Prostate gland (tissue), 2 donors: Measurements from ENCODE around the gene ETV4. TPM values are rescaled to one million over a fixed set of nuclear protein-coding genes. Genes with fewer than 3 reads are reported as not detected.
A peak's percentile ranks its signal among the peaks of the same experiment; 100 is the strongest.

Experiments used
- DNase-seq: peaks from one replicate; pipeline ENCODE4 v3.0.0-alpha.2; 2019; ENCODE audit warnings: low spot score
- H3K27ac ChIP-seq, 2 donors: fragments of 200-600 bp; sonication (generic); 2 replicates each; pipeline ENCODE4 v1.5.1; 2017 to 2019
- H3K27me3 ChIP-seq: fragments of 200-600 bp; sonication (generic); replicated peaks from 2 replicates; pipeline ENCODE4 v1.5.1; 2019; ENCODE audit not compliant: insufficient read depth
- H3K36me3 ChIP-seq, 2 donors: fragments of 200-600 bp; sonication (generic); 1 replicate in 1 of 2; 2 replicates in 1 of 2; pipeline versions ENCODE4 v1.5.1 to v1.8.1; 2017 to 2019
- H3K4me1 ChIP-seq: fragments of 200-600 bp; sonication (generic); replicated peaks from 2 replicates; pipeline ENCODE4 v1.5.1; 2019
- H3K4me3 ChIP-seq, 2 donors: fragments of 200-600 bp; sonication (generic); 2 replicates each; pipeline ENCODE4 v1.5.1; 2017 to 2019
- H3K9me3 ChIP-seq: fragments of 200-600 bp; sonication (generic); 2 replicates; pipeline ENCODE4 v1.5.1; 2017
- POLR2A ChIP-seq: fragments of 450-650 bp; IDR thresholded peaks from one replicate; pipeline ENCODE4 v1.6.1; 2016; ENCODE audit warnings: antibody characterized with exemption, mild to moderate bottlenecking
- POLR2AphosphoS5 ChIP-seq: sonication (generic); formaldehyde crosslinking; IDR thresholded peaks from one replicate; pipeline ENCODE4 v1.6.1; 2017; ENCODE audit warnings: antibody characterized with exemption
- WGBS: methylation state at CpG from one replicate; pipeline ENCODE4 v1.1.5; 2018; 5-methylcytosine and 5-hydroxymethylcytosine counted together
- intact Hi-C: fragments of 100-400 bp; cut with DNase I; formaldehyde crosslinking; loops from one replicate; pipeline ENCODE4 v1.14.2; 2022
- total RNA-seq, 2 donors: library from RNA; depleted of rRNA; stranded (reverse); fragments of >200 nt; gene quantifications; one replicate each; pipeline ENCODE4 v1.1.0, GENCODE V29; 2016
- TF ChIP-seq, protein P1 (sequence below), 4 experiments: fragments of 200-600 bp in 2 of 4; fragments of 450-650 bp in 2 of 4; sonication (generic) in 2 of 4; IDR thresholded peaks; 1 replicate in 3 of 4; 2 replicates in 1 of 4; pipeline ENCODE4 v1.5.1; 2016 to 2019; ENCODE audit warnings: antibody characterized with exemption in 4 of 4, mild to moderate bottlenecking in 2 of 4, moderate library complexity in 2 of 4

Gene ETV4
- total RNA-seq, 2 donors from 2014 or later: 2.9 to 4.0 TPM

DNA sequence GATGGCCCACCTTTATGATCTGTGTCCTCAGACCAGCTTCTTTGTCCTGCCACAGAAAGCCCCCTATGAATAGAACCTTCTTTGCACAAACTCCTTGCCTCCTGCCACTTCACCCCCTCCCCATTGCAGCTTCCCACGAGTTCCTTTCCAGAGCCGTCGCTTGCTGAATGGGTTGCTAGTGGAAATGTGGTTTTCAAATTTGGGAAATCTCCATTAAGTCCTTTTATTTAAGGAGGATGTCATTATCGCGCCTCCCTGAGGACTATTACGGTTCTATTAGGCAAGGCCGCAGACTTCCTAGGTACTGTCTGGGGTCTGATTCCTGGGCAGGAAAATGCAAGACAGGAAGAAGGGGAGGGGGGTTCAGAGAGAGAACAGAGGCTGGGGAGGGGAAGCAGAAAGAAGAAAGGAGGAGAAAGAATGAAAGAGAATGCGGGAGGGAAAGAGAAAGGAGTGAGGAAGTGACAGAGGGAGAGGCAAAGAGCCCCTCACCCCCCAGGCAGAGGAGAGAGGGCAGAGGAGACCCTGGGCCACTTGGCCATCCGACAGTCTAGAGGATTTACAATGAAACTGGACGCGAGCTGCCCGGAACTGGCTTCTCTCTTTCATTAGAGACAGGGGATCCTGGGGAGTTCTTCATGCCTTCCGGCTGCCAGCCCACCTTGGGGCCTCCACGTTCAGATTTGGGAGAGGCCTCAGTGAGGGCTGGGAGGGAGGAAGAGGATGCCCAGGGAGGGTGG is 31.7 kb upstream of the ETV4 start:
- H3K27ac ChIP-seq: no peak overlapping the region
- TF ChIP-seq, protein P1, sequence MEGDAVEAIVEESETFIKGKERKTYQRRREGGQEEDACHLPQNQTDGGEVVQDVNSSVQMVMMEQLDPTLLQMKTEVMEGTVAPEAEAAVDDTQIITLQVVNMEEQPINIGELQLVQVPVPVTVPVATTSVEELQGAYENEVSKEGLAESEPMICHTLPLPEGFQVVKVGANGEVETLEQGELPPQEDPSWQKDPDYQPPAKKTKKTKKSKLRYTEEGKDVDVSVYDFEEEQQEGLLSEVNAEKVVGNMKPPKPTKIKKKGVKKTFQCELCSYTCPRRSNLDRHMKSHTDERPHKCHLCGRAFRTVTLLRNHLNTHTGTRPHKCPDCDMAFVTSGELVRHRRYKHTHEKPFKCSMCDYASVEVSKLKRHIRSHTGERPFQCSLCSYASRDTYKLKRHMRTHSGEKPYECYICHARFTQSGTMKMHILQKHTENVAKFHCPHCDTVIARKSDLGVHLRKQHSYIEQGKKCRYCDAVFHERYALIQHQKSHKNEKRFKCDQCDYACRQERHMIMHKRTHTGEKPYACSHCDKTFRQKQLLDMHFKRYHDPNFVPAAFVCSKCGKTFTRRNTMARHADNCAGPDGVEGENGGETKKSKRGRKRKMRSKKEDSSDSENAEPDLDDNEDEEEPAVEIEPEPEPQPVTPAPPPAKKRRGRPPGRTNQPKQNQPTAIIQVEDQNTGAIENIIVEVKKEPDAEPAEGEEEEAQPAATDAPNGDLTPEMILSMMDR (IDR thresholded peaks at IDR 0.05): no peak
- no peak for TF ChIP-seq POLR2AphosphoS5
- no peak for TF ChIP-seq POLR2A
- WGBS: 86% methylated on average over 14 of the region's 14 CpGs
- no peaks in the 10 kb centered on the region for H3K9me3 ChIP-seq
- no peak overlapping the region for H3K4me3 ChIP-seq
- no peaks in the 10 kb centered on the region for H3K4me1 ChIP-seq
- DNase-seq: no peak
- no peaks in the 10 kb centered on the region for H3K27me3 ChIP-seq
- intact Hi-C loops: loop anchor here (10.0 kb wide), 1 partner anchor 177 kb away; the partner anchor contains the start of gene SOST
- H3K36me3 ChIP-seq: no peaks in the 10 kb centered on the region

DNA sequence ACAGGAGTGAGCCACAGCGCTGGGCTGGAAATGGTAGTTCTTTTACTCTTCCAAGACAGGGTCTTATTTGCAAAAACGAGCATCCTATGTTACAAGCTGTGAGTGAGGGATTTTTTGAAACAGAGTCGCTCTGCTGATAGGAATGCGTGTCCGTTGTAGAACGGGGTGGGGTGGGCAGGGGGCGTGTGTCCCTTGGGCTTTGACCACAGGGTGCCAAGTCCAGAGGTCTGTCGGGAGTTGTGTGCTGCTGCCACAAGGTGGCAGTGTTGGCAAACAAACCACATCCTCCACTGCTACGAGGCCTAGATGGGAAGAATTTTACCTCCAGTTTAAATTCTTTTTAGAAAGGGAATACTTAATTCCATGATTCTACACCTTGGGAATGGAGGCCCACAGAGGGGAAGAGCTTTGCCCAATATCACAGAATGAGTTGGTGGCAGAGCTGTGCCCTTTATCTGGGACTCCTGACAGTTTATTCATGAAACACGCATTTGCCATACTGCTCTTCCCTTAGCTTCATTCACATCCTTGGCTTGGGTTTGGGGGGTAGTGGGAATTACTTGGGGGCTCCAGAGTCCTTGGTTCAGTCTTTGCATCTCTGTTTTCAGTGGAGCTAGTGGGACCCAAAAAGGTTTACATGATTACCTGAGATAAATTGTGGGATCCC is 30.6 kb upstream of the ETV4 start:
- WGBS: 18% methylated on average over 10 of the region's 10 CpGs
- TF ChIP-seq POLR2A: no peak
- TF ChIP-seq, protein P1 (IDR thresholded peaks at IDR 0.05): peak; percentile 91 to 97 (median 94)
- Histone ChIP-seq H3K4me1 (no peaks in the 10 kb centered on the region), H3K27me3 (no peaks in the 10 kb centered on the region), H3K4me3 (no peak overlapping the region), H3K9me3 (no peaks in the 10 kb centered on the region), H3K27ac (no peak overlapping the region), H3K36me3 (no peaks in the 10 kb centered on the region)
- DNase-seq: peak; percentile 46
- intact Hi-C loops: loop anchor here (10.0 kb wide), 1 partner anchor 178 kb away; the partner anchor contains the start of gene SOST

DNA sequence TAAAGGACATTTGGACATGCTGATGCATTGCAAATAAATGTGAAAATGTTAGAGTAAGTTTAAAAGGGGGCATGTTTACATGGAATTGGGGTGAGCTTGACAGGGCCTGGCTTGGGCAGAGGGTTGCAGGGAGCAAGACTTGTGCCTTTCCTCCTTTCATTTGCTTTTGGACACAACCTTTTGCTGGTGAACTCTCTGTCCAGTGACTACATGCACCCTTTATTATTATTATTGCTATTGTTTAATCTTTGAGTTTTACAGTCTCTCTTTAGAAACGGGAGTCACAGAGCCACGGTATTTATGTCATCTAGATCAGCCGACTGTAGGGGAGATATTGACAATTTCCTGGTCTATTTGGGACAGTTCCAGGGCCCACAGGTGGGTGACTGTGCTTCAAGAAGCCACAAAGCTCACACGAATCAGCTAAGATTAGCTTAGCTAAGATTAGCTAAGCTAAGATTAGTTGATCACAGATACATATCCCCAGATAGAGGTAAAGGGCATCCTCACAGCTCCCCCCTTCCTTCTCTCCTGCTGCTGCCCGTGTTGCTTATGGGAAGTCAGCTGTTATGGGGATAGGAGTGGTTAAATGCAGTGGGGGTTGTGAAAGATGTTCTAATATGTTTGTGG is 28.9 kb upstream of the ETV4 start:
- H3K36me3 ChIP-seq: no peaks in the 10 kb centered on the region
- DNase-seq: no peak
- H3K27me3 ChIP-seq: no peaks in the 10 kb centered on the region
- no peak overlapping the region for H3K27ac ChIP-seq
- TF ChIP-seq POLR2AphosphoS5: no peak
- TF ChIP-seq, protein P1 (IDR thresholded peaks at IDR 0.05): no peak
- H3K9me3 ChIP-seq: no peaks in the 10 kb centered on the region
- intact Hi-C loops: loop anchor here (10.0 kb wide), 1 partner anchor 180 kb away; the partner anchor contains the start of gene SOST
- H3K4me3 ChIP-seq: no peak overlapping the region
- WGBS: 57% methylated on average over 5 of the region's 5 CpGs
- H3K4me1 ChIP-seq: no peaks in the 10 kb centered on the region

GRCh38 chr17:43574348-43574747 is 28.2 kb upstream of the ETV4 start:
- no peaks in the 10 kb centered on the region for H3K9me3 ChIP-seq
- H3K27me3 ChIP-seq: no peaks in the 10 kb centered on the region
- no peak overlapping the region for H3K27ac ChIP-seq
- DNase-seq: no peak
- no peaks in the 10 kb centered on the region for H3K4me1 ChIP-seq
- WGBS: 91% methylated on average over 13 of the region's 13 CpGs
- H3K4me3 ChIP-seq: no peak overlapping the region
- intact Hi-C loops: loop anchor here (10.0 kb wide), 1 partner anchor 180 kb away; the partner anchor contains the start of gene SOST
- TF ChIP-seq, protein P1 (IDR thresholded peaks at IDR 0.05): no peak
- TF ChIP-seq POLR2AphosphoS5: no peak
- TF ChIP-seq POLR2A: no peak
- no peaks in the 10 kb centered on the region for H3K36me3 ChIP-seq
